Left ventricle myocardium superior (tissue), 1 donor: ENCODE data around the gene ZNF182. TPM values are rescaled to one million over a fixed set of nuclear protein-coding genes. Genes with fewer than 3 reads are reported as not detected.
"Not testable (repeated sequence)": the region's sequence is repeated elsewhere in the genome, so short reads cannot be mapped to it uniquely, and the experiment has no call there.

Experiments used
- ATAC-seq: fragments of 200-7000 bp; cut with Tn5 transposase; one replicate; pipeline ENCODE4 v1.9.1; 2020; ENCODE audit warnings: mild to moderate bottlenecking, moderate library complexity
- DNase-seq: peaks from one replicate; pipeline ENCODE4 v3.0.0-alpha.2; 2020
- intact Hi-C: fragments of 100-400 bp; cut with micrococcal nuclease; formaldehyde crosslinking; loops from one replicate; pipeline ENCODE4 v1.11.0; 2022
- total RNA-seq: library from RNA; stranded (reverse); fragmentation: NEBNext Ultra II Directional; extraction: Animal tissue kit (Norgen Biotek cat#: 25700); gene quantifications from one replicate; pipeline ENCODE4 v1.2.1, GENCODE V29; 2021
- donor health status: DM: no; HTN: yes; CAD: no; lungs with severe emphysema.

ZNF182 gene
- total RNA-seq, 1 donor from 2014 or later: 3.4 TPM

GRCh38 chrX:47936224-47936939, 67.4 kb downstream of the ZNF182 start:
- DNase-seq: no peak
- intact Hi-C loops: no loop called here
- ATAC-seq: no peak

GRCh38 chrX:47933946-47934345, 69.8 kb downstream of the ZNF182 start:
- intact Hi-C loops: no loop called here
- DNase-seq (no peak), ATAC-seq (no peak)

- intact Hi-C loops, DNase-seq, ATAC-seq: not testable (repeated sequence)
These were observed 71.8 kb downstream of the ZNF182 start for GRCh38 chrX:47931970-47932369.

GRCh38 chrX:47927212-47927611, 76.6 kb downstream of the ZNF182 start:
- no peak for ATAC-seq
- intact Hi-C loops: no loop called here
- no peak for DNase-seq

Other genes with a start within 250 kb of the ZNF182 start
- 4.7 TPM for gene ZNF81, start 167.1 kb downstream of the ZNF182 start, total RNA-seq
- not detected for gene SPACA5, start 3.0 kb upstream of the ZNF182 start, total RNA-seq
- 3.0 TPM for gene ZNF630, start 67.7 kb upstream of the ZNF182 start, total RNA-seq
- not detected for gene SPACA5B, start 126.6 kb upstream of the ZNF182 start, total RNA-seq
- gene SSX5, start 192.8 kb upstream of the ZNF182 start, total RNA-seq: not detected